ENCODE measurements around the gene DOCK2.

DOCK2 gene

GRCh38 chr5:170025853-170026252, 388.8 kb downstream of the DOCK2 start:
- H3K27ac ChIP-seq = no peak overlapping the region
- TF ChIP-seq CTCF (conservative IDR thresholded peaks at IDR 0.05) = no peak

- no peak overlapping the region for H3K27ac ChIP-seq
- TF ChIP-seq CTCF (conservative IDR thresholded peaks at IDR 0.05) = no peak
Measured at GRCh38 chr5:170028124-170028523, 391.0 kb downstream of the DOCK2 start.

- H3K27ac ChIP-seq = no peak overlapping the region
- TF ChIP-seq CTCF (conservative IDR thresholded peaks at IDR 0.05) = no peak
Measured at GRCh38 chr5:170034231-170034630, 397.2 kb downstream of the DOCK2 start.

GRCh38 chr5:170038241-170038640, 401.2 kb downstream of the DOCK2 start:
- no peak overlapping the region for H3K27ac ChIP-seq
- no peak for TF ChIP-seq CTCF (conservative IDR thresholded peaks at IDR 0.05)

- H3K27ac ChIP-seq = no peak overlapping the region
- TF ChIP-seq CTCF (conservative IDR thresholded peaks at IDR 0.05) = no peak
Measured at GRCh38 chr5:170039830-170040229, 402.8 kb downstream of the DOCK2 start.

- TF ChIP-seq CTCF (conservative IDR thresholded peaks at IDR 0.05) = no peak
- no peak overlapping the region for H3K27ac ChIP-seq
Measured at GRCh38 chr5:170046241-170046640, 409.2 kb downstream of the DOCK2 start.

- TF ChIP-seq CTCF (conservative IDR thresholded peaks at IDR 0.05) = no peak
- H3K27ac ChIP-seq = no peak overlapping the region
Measured at GRCh38 chr5:170049713-170050112, 412.6 kb downstream of the DOCK2 start.

GRCh38 chr5:170053896-170054295, 416.8 kb downstream of the DOCK2 start:
- H3K27ac ChIP-seq = no peak overlapping the region
- no peak for TF ChIP-seq CTCF (conservative IDR thresholded peaks at IDR 0.05)
